ENCODE data around the gene DNAJC11.
"Not testable (repeated sequence)": the region's sequence is repeated elsewhere in the genome, so short reads cannot be mapped to it uniquely, and the experiment has no call there.

The DNAJC11 gene

GRCh38 chr1:6694121-6694713 is 7.4 kb downstream of the DNAJC11 start:
- DNase-seq = no peak

- no peak for DNase-seq
Measured at GRCh38 chr1:6692956-6693355, 8.7 kb downstream of the DNAJC11 start.

- DNase-seq = no peak
Measured at GRCh38 chr1:6691507-6691906, 10.1 kb downstream of the DNAJC11 start.

GRCh38 chr1:6690186-6690585 is 11.4 kb downstream of the DNAJC11 start:
- no peak for DNase-seq

- no peak for DNase-seq
Measured at GRCh38 chr1:6688757-6689156, 12.9 kb downstream of the DNAJC11 start.

- DNase-seq = no peak
Measured at GRCh38 chr1:6688001-6688400, 13.6 kb downstream of the DNAJC11 start.

- no peak for DNase-seq
Measured at GRCh38 chr1:6686294-6686693, 15.3 kb downstream of the DNAJC11 start.

GRCh38 chr1:6685381-6685780 is 16.2 kb downstream of the DNAJC11 start:
- DNase-seq = no peak

GRCh38 chr1:6683434-6683833 is 18.2 kb downstream of the DNAJC11 start:
- DNase-seq = no peak

GRCh38 chr1:6675941-6676340 is 25.7 kb downstream of the DNAJC11 start:
- no peak for DNase-seq

- DNase-seq = no peak
Measured at GRCh38 chr1:6674771-6675170, 26.8 kb downstream of the DNAJC11 start.

- no peak for DNase-seq
Measured at GRCh38 chr1:6673816-6674398, 27.7 kb downstream of the DNAJC11 start.

GRCh38 chr1:6672558-6672957 is 29.1 kb downstream of the DNAJC11 start:
- no peak for DNase-seq

GRCh38 chr1:6668503-6668902 is 33.1 kb downstream of the DNAJC11 start:
- DNase-seq = no peak

GRCh38 chr1:6667139-6667538 is 34.5 kb downstream of the DNAJC11 start:
- DNase-seq = no peak

- DNase-seq = no peak
Measured at GRCh38 chr1:6666696-6667095, 34.9 kb downstream of the DNAJC11 start.

- DNase-seq = not testable (repeated sequence)
Measured at GRCh38 chr1:6662468-6662867, 39.1 kb downstream of the DNAJC11 start.

GRCh38 chr1:6660415-6661049 is 41.1 kb downstream of the DNAJC11 start:
- no peak for DNase-seq

GRCh38 chr1:6658359-6659060 is 43.1 kb downstream of the DNAJC11 start:
- no peak for DNase-seq

- no peak for DNase-seq
Measured at GRCh38 chr1:6657138-6657537, 44.5 kb downstream of the DNAJC11 start.

- no peak for DNase-seq
Measured at GRCh38 chr1:6653436-6654290, 48.0 kb downstream of the DNAJC11 start.

- no peak for DNase-seq
Measured at GRCh38 chr1:6652986-6653385, 48.6 kb downstream of the DNAJC11 start.

GRCh38 chr1:6651909-6652308 is 49.7 kb downstream of the DNAJC11 start:
- DNase-seq = no peak
